Naive thymus-derived CD4-positive, alpha-beta T cell (primary cell): ENCODE measurements around the gene EEA1. TPM values are rescaled to one million over a fixed set of nuclear protein-coding genes. Genes with fewer than 3 reads are reported as not detected.

Source experiments
- ATAC-seq: fragments of 150-1000 bp; cut with Tn5 transposase; 2 replicates; pipeline ENCODE4 v1.10.0; 2021; ENCODE audit warnings: mild to moderate bottlenecking, moderate library complexity
- CTCF ChIA-PET: fragments of 350-600 bp; sonication (Branson Sonifier 250); formaldehyde crosslinking; loops from one replicate; lab custom pipeline; 2021; ENCODE audit warnings: antibody characterized with exemption; lab: Charles Lee
- POLR2A ChIA-PET: fragments of 350-600 bp; sonication (Branson Sonifier 250); formaldehyde crosslinking; loops from one replicate; lab custom pipeline; 2021; ENCODE audit warnings: antibody characterized with exemption, inconsistent platforms; lab: Charles Lee
- DNase-seq, 9 donors: peaks; one replicate each; pipeline versions ENCODE4 v3.0.0 to v3.0.0-alpha.2; 2020 to 2022; ENCODE audit warnings: mixed read lengths in 1 of 9
- H3K27ac ChIP-seq: one replicate; pipeline ENCODE4 v1.7.0; 2013; ENCODE audit warnings: mild to moderate bottlenecking, low read depth, low read length, moderate library complexity
- H3K27me3 ChIP-seq, 2 donors: one replicate each; pipeline ENCODE4 v1.7.0; 2013; ENCODE audit warnings: low read length in 2 of 2, mild to moderate bottlenecking in 2 of 2, moderate library complexity in 2 of 2; ENCODE audit not compliant: control insufficient read depth in 2 of 2, insufficient read depth in 2 of 2
- H3K36me3 ChIP-seq, 3 experiments: 1 replicate in 2 of 3; 2 replicates in 1 of 3; pipeline ENCODE4 v1.7.0; 2013; ENCODE audit warnings: low read length in 3 of 3, mild to moderate bottlenecking in 3 of 3, moderate library complexity in 1 of 3; ENCODE audit not compliant: insufficient read depth in 3 of 3, control insufficient read depth in 2 of 3
- H3K4me1 ChIP-seq, 2 donors: one replicate each; pipeline ENCODE4 v1.7.0; 2013; ENCODE audit warnings: low read length in 2 of 2, mild to moderate bottlenecking in 2 of 2, moderate library complexity in 1 of 2; ENCODE audit not compliant: control insufficient read depth in 2 of 2, insufficient read depth in 2 of 2
- H3K4me3 ChIP-seq: 2 replicates; pipeline ENCODE4 v1.7.0; 2013; ENCODE audit warnings: mild to moderate bottlenecking, low read length
- H3K9me3 ChIP-seq, 3 experiments: 1 replicate in 2 of 3; 2 replicates in 1 of 3; pipeline ENCODE4 v1.7.0; 2013; ENCODE audit warnings: low read length in 3 of 3; ENCODE audit not compliant: control insufficient read depth in 2 of 3
- H3K27ac Mint-ChIP-seq, 9 donors: one replicate each; pipeline ENCODE4 v1.8.0; 2020 to 2022; ENCODE audit warnings: mixed read lengths in 9 of 9, mild to moderate bottlenecking in 8 of 9, moderate library complexity in 5 of 9, inconsistent platforms in 2 of 9
- H3K27me3 Mint-ChIP-seq, 5 donors: one replicate each; pipeline ENCODE4 v1.8.0; 2021 to 2022; ENCODE audit warnings: mixed read lengths in 5 of 5, mild to moderate bottlenecking in 1 of 5
- H3K36me3 Mint-ChIP-seq, 5 donors: one replicate each; pipeline ENCODE4 v1.8.0; 2020 to 2022; ENCODE audit warnings: mixed read lengths in 5 of 5, mild to moderate bottlenecking in 3 of 5, inconsistent platforms in 1 of 5
- H3K4me1 Mint-ChIP-seq, 7 donors: one replicate each; pipeline ENCODE4 v1.8.0; 2020 to 2022; ENCODE audit warnings: mixed read lengths in 7 of 7, mild to moderate bottlenecking in 3 of 7, inconsistent platforms in 1 of 7
- H3K4me3 Mint-ChIP-seq, 10 donors: one replicate each; pipeline ENCODE4 v1.8.0; 2020 to 2022; ENCODE audit warnings: mild to moderate bottlenecking in 10 of 10, mixed read lengths in 10 of 10, moderate library complexity in 6 of 10, inconsistent platforms in 2 of 10
- H3K9me3 Mint-ChIP-seq, 11 donors: one replicate each; pipeline ENCODE4 v1.8.0; 2020 to 2022; ENCODE audit warnings: mixed read lengths in 11 of 11, mild to moderate bottlenecking in 4 of 11, inconsistent platforms in 1 of 11, moderate library complexity in 1 of 11
- intact Hi-C, 2 donors: fragments of 100-400 bp; cut with micrococcal nuclease; formaldehyde crosslinking; loops; one replicate each; pipeline ENCODE4 v1.15.1; 2023
- polyA plus RNA-seq, 2 donors: library from polyadenylated mRNA; unstranded; fragments of 300-500 nt; fragmentation: Illumina TruSeq; gene quantifications; one replicate each; pipeline ENCODE4 v1.2.3, GENCODE V29; 2021
- total RNA-seq, 6 experiments: library from RNA in 5 of 6; stranded (reverse) in 5 of 6; gene quantifications; 1 replicate in 5 of 6; 2 replicates in 1 of 6; pipeline ENCODE4 v1.2.3 and lab custom pipeline; 2021 to 2026

The EEA1 gene
- total and polyA plus RNA-seq, 7 experiments from 2014 or later: 20.9 to 28.3 (median 22.2) TPM

DNA sequence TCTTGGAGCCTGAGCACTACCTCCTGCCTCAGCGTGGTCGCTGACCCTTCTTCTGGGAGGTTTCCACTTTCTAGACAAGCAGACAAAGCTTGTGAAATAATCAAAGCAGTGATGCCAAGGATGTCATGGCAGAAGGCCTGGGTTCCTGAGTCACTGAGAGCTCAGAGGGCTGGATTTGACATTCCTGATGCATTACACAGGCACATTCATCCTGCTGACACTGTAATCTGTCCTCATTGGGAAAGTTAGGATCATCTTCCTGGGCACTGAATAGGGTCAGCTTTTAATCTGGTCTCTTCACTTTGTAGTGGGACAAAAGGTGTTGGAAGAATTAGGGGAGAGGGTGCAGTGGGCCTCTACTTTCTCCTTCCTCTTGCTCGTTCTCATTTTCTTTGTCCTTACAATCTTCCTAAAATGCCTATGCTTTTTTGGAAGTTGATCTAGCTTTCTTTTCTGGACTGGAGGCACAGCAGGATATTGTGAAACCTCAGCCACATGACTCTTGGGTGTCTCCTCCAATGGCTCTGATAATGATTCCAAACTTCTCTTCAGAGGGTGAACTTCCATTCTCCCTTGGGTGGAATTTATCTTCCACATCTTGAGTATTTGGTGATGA lies 29.6 kb downstream of the EEA1 start:
- H3K4me3 ChIP-seq: no peak overlapping the region
- Mint-ChIP-seq H3K4me3 (peak overlapping the region in 2 of 10 donors; percentile 12 to 21), H3K9me3 (peaks cover 0 to 4% (median 0%) of the 10 kb centered on the region in 11 donors), H3K27ac (peak overlapping the region in 6 of 9 donors; percentile 31 to 91 (median 74)), H3K27me3 (no peaks in the 10 kb centered on the region), H3K4me1 (peaks cover 14 to 62% (median 45%) of the 10 kb centered on the region in 7 donors), H3K36me3 (peaks cover 10 to 25% (median 19%) of the 10 kb centered on the region in 5 donors)
- H3K27ac ChIP-seq: no peak overlapping the region
- DNase-seq: no peak
- no peak for ATAC-seq
- ChIA-PET CTCF (interaction anchor here (1.2 kb wide), 1 partner anchor 27 kb away, joined by 5 read pairs; no protein-coding TSS in a partner anchor), POLR2A (interaction anchor here (0.6 to 1.3 kb wide), 6 partner anchors 8 to 48 kb away, joined by 3 to 6 read pairs (median 4); partner anchors contain the start of gene EEA1)
- no peaks in the 10 kb centered on the region for H3K27me3 ChIP-seq
- intact Hi-C loops: loop anchor here in 1 of 2 donors (2.0 kb wide), 1 partner anchor 15 kb away; no protein-coding TSS in a partner anchor
- H3K4me1 ChIP-seq: peaks cover 0 to 4% of the 10 kb centered on the region in 2 donors
- H3K9me3 ChIP-seq: no peaks in the 10 kb centered on the region
- peaks cover 0 to 6% (median 0%) of the 10 kb centered on the region in 3 experiments for H3K36me3 ChIP-seq

DNA sequence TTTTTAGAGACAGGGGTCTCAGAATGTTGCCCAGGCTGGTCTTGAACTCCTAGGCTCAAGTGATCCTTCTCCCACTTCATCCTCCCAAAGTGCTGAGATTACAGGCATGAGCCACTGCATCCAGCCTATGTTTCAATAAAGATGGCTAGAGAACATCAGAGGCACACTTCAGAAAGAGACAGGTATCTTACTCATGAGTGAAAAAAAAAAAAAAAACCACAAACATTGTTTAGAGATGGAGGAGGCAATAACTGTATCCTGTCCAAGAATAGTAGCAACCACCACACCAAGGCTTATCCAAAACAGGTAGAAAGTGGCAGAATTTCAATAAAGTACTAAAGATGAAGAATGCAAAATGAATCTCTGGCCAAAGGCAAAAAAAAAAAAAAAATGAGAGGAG lies 30.3 kb downstream of the EEA1 start:
- Mint-ChIP-seq H3K27ac (peak overlapping the region in 7 of 9 donors; percentile 1 to 91 (median 62)), H3K36me3 (peaks cover 10 to 30% (median 19%) of the 10 kb centered on the region in 5 donors), H3K9me3 (peaks cover 0 to 4% (median 0%) of the 10 kb centered on the region in 11 donors), H3K4me3 (peak overlapping the region in 3 of 10 donors; percentile 12 to 29 (median 29)), H3K4me1 (peaks cover 12 to 62% (median 48%) of the 10 kb centered on the region in 7 donors), H3K27me3 (no peaks in the 10 kb centered on the region)
- H3K36me3 ChIP-seq: peaks cover 0 to 6% (median 0%) of the 10 kb centered on the region in 3 experiments
- no peak overlapping the region for H3K27ac ChIP-seq
- H3K27me3 ChIP-seq: no peaks in the 10 kb centered on the region
- CTCF ChIA-PET: interaction anchor here (1.2 kb wide), 1 partner anchor 28 kb away, joined by 5 read pairs; no protein-coding TSS in a partner anchor
- POLR2A ChIA-PET: interaction anchor here (0.6 to 1.2 kb wide), 4 partner anchors 9 to 28 kb away, joined by 3 to 6 read pairs (median 4); no protein-coding TSS in a partner anchor
- no peak for ATAC-seq
- H3K9me3 ChIP-seq: no peaks in the 10 kb centered on the region
- peaks cover 0 to 4% of the 10 kb centered on the region in 2 donors for H3K4me1 ChIP-seq
- intact Hi-C loops: loop anchor here in 1 of 2 donors (2.0 kb wide), 1 partner anchor 16 kb away; no protein-coding TSS in a partner anchor
- no peak overlapping the region for H3K4me3 ChIP-seq
- DNase-seq: no peak

DNA sequence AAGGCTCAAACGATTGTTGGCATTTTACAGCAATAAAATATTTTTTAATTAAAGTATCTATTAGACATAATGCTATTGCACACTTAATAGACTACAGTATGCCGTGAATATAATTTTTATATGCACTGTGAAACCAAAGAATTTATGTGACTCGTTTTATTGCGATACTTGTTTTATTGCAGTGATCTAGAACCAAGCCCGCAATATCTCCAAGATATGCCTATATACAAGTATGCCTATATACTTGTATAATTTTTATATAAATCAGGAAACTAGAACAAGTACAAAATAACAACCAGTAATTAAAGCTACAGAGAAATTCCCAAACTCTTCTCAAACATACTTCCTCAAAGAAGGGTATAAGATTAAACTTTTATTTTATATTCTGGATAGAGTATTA lies 31.3 kb downstream of the EEA1 start:
- peaks cover 0 to 4% (median 0%) of the 10 kb centered on the region in 11 donors for H3K9me3 Mint-ChIP-seq
- ATAC-seq: no peak
- Histone ChIP-seq H3K4me3 (no peak overlapping the region), H3K36me3 (peaks cover 0 to 6% (median 0%) of the 10 kb centered on the region in 3 experiments), H3K4me1 (peaks cover 0 to 4% of the 10 kb centered on the region in 2 donors), H3K9me3 (no peaks in the 10 kb centered on the region), H3K27ac (no peak overlapping the region), H3K27me3 (no peaks in the 10 kb centered on the region)
- DNase-seq: no peak
- H3K4me1 Mint-ChIP-seq: peaks cover 12 to 65% (median 50%) of the 10 kb centered on the region in 7 donors
- H3K4me3 Mint-ChIP-seq: no peak overlapping the region
- H3K27me3 Mint-ChIP-seq: no peaks in the 10 kb centered on the region
- CTCF ChIA-PET: no interaction called here
- H3K27ac Mint-ChIP-seq: no peak overlapping the region
- POLR2A ChIA-PET: no interaction called here
- peaks cover 10 to 34% (median 16%) of the 10 kb centered on the region in 5 donors for H3K36me3 Mint-ChIP-seq
- intact Hi-C loops: loop anchor here in 1 of 2 donors (2.0 kb wide), 1 partner anchor 17 kb away; no protein-coding TSS in a partner anchor

DNA sequence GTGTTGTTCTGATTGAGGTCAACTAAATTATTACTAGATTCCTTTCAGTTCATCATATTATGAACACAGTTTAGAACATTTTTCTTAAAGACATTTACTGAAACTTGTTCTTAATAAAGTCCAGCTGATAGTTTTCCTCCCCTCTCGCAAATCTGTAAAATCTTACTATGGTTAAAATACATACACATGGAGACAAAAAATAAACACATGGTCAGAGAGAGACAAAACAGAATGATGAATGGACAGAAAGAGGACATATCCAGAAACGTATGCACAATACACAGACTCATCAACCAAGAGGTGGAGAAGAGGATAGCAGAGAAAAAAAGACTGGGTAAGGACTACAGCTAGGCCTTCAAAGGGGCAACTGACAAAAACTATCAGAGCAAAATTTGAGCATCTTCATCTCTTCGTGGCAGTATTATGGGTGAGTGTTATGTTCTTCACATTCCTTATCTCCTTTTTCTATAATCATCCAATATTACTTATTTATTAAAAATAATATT lies 38.4 kb downstream of the EEA1 start:
- H3K4me1 ChIP-seq: peaks cover 0 to 5% of the 10 kb centered on the region in 2 donors
- H3K9me3 ChIP-seq: no peaks in the 10 kb centered on the region
- DNase-seq: no peak
- Mint-ChIP-seq H3K36me3 (peaks cover 18 to 64% (median 39%) of the 10 kb centered on the region in 5 donors), H3K27ac (no peak overlapping the region), H3K27me3 (no peaks in the 10 kb centered on the region), H3K4me1 (peaks cover 0 to 65% (median 51%) of the 10 kb centered on the region in 7 donors), H3K9me3 (peaks cover 0 to 3% (median 0%) of the 10 kb centered on the region in 11 donors), H3K4me3 (peak overlapping the region in 1 of 10 donors; percentile 3)
- ATAC-seq: no peak
- CTCF ChIA-PET: interaction anchor here (0.7 to 0.8 kb wide), 2 partner anchors 16 to 105 kb away, joined by 3 read pairs; no protein-coding TSS in a partner anchor
- H3K27me3 ChIP-seq: no peaks in the 10 kb centered on the region
- POLR2A ChIA-PET: no interaction called here
- no peak overlapping the region for H3K27ac ChIP-seq
- H3K36me3 ChIP-seq: peaks cover 0 to 10% (median 0%) of the 10 kb centered on the region in 3 experiments
- no peak overlapping the region for H3K4me3 ChIP-seq
- intact Hi-C loops: loop anchor here in 1 of 2 donors (1.0 to 5.0 kb wide), 4 partner anchors 16 to 132 kb away; partner anchors contain the start of gene EEA1

DNA sequence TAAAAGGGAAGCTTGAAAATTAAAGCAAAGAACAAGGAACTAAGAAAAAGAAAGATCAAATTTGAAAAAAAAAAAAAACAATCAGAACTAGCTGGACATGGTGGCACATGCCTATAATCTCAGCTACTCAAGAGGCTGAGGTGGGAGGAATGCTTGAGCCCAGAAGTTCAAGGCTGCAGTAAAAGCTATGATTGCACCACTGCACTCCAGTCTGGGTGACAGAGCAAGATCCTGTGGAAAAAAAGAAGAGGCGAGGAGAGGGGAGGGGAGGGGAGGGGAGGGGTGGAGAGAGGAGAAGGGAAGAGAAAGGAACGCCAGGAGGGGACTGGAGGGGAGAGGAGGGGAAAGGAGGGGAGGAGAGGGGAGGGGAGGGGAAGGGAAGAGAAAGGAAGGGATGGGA lies 43.0 kb downstream of the EEA1 start:
- Mint-ChIP-seq H3K27ac (no peak overlapping the region), H3K4me1 (peaks cover 4 to 37% (median 23%) of the 10 kb centered on the region in 7 donors), H3K9me3 (peaks cover 0 to 3% (median 0%) of the 10 kb centered on the region in 11 donors), H3K27me3 (no peaks in the 10 kb centered on the region), H3K4me3 (no peak overlapping the region), H3K36me3 (peaks cover 28 to 69% (median 51%) of the 10 kb centered on the region in 5 donors)
- no peak overlapping the region for H3K4me3 ChIP-seq
- H3K27me3 ChIP-seq: no peaks in the 10 kb centered on the region
- H3K27ac ChIP-seq: no peak overlapping the region
- no peaks in the 10 kb centered on the region for H3K9me3 ChIP-seq
- ATAC-seq (no peak), DNase-seq (no peak)
- H3K36me3 ChIP-seq: peaks cover 0 to 13% (median 0%) of the 10 kb centered on the region in 3 experiments
- intact Hi-C loops: no loop called here
- POLR2A ChIA-PET: interaction anchor here (0.6 kb wide), 1 partner anchor 1325 kb away, joined by 3 read pairs; no protein-coding TSS in a partner anchor
- CTCF ChIA-PET: interaction anchor here (0.6 kb wide), 1 partner anchor 8 kb away, joined by 3 read pairs; no protein-coding TSS in a partner anchor
- no peaks in the 10 kb centered on the region for H3K4me1 ChIP-seq

DNA sequence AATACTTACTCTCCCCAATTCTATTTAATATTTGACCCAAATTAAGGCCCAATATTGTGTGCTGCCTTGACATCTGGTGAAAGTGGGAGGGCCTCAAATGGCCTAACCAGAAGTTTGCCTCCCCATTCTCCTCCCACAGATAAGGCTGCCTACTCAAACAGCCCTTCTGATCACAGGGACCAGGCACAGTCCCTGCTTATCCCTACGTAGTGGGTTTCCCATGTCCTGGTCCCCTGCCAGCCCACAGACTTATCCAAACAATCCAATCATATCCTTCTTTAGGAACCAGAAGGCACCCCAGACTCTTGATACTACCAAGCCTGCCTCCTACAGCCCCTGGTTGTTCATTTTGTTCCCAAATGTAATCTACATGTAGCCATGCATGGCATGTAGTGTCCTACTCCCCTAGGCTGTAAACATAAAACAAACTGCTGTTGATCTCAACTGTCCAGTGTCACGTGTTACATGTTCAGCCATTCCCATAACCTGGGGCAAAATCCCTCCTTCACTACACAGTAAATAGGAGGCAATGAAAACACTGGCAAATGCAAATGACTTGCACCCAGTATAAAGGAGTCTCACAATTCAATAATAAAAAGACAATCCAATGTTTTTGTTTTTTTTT lies 49.3 kb downstream of the EEA1 start:
- Histone ChIP-seq H3K27ac (no peak overlapping the region), H3K9me3 (no peaks in the 10 kb centered on the region), H3K36me3 (peaks cover 0 to 11% (median 0%) of the 10 kb centered on the region in 3 experiments), H3K27me3 (no peaks in the 10 kb centered on the region), H3K4me3 (no peak overlapping the region), H3K4me1 (no peaks in the 10 kb centered on the region)
- DNase-seq: no peak
- POLR2A ChIA-PET: no interaction called here
- Mint-ChIP-seq H3K4me1 (peaks cover 4 to 34% (median 18%) of the 10 kb centered on the region in 7 donors), H3K27me3 (no peaks in the 10 kb centered on the region), H3K27ac (peak overlapping the region in 1 of 9 donors; percentile 3), H3K4me3 (no peak overlapping the region), H3K36me3 (peaks cover 14 to 77% (median 45%) of the 10 kb centered on the region in 5 donors), H3K9me3 (peaks cover 0 to 2% (median 0%) of the 10 kb centered on the region in 11 donors)
- intact Hi-C loops: no loop called here
- ATAC-seq: no peak
- CTCF ChIA-PET: interaction anchor here (0.6 kb wide), 1 partner anchor 996 kb away, joined by 3 read pairs; no protein-coding TSS in a partner anchor
